GM12873 (cell line): ENCODE data around the gene SCN2B.

Experiments
- TF ChIP-seq, protein P1 (sequence below): IDR thresholded peaks from 2 replicates; pipeline ENCODE4 v1.5.1; 2012; ENCODE audit warnings: low read depth, mild to moderate bottlenecking, moderate library complexity, low read length, control low read depth; ENCODE audit not compliant: insufficient read depth; ENCODE audit errors: missing control alignments

Gene SCN2B

DNA sequence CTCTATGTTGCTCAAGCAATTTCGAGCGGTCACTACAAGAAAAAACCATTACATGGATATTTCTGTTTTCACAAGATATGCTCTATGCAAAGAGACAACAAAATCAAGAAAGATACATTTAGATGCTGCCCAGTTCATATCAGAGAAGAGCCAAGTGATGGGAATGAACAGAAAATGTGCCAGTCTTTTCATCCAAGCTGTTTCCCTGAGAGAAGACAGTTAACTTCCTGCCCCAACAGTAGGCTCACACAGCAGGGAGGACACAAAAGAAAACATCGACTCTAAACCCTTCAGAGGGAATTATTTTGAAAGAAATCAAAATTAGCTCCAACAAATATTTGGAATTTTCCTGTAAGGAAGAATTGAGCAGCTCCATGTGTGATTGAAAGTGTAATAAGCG, 36.8 kb upstream of the SCN2B start:
- TF ChIP-seq, protein P1, sequence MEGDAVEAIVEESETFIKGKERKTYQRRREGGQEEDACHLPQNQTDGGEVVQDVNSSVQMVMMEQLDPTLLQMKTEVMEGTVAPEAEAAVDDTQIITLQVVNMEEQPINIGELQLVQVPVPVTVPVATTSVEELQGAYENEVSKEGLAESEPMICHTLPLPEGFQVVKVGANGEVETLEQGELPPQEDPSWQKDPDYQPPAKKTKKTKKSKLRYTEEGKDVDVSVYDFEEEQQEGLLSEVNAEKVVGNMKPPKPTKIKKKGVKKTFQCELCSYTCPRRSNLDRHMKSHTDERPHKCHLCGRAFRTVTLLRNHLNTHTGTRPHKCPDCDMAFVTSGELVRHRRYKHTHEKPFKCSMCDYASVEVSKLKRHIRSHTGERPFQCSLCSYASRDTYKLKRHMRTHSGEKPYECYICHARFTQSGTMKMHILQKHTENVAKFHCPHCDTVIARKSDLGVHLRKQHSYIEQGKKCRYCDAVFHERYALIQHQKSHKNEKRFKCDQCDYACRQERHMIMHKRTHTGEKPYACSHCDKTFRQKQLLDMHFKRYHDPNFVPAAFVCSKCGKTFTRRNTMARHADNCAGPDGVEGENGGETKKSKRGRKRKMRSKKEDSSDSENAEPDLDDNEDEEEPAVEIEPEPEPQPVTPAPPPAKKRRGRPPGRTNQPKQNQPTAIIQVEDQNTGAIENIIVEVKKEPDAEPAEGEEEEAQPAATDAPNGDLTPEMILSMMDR, result no peak

DNA sequence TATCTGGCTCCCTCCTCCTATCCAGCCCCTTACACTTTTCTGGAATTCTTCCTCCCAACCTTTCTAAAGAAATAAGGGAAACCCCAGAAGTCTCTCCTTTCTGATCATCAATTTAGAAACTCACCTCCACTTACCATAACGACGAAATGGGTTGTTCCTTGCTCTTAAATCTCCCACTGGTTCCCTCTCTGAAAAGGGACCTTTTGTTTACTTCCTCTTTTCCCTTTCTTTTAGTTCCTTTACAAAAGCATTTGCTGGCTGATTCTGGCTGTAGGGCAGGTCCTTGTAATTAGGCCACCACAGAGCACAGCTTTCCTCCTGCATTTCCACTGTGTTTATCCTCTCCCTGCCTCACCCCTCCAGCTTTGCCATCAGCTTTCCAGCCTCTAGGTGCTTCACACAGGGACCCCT, 36.3 kb upstream of the SCN2B start:
- TF ChIP-seq, protein P1, result no peak

DNA sequence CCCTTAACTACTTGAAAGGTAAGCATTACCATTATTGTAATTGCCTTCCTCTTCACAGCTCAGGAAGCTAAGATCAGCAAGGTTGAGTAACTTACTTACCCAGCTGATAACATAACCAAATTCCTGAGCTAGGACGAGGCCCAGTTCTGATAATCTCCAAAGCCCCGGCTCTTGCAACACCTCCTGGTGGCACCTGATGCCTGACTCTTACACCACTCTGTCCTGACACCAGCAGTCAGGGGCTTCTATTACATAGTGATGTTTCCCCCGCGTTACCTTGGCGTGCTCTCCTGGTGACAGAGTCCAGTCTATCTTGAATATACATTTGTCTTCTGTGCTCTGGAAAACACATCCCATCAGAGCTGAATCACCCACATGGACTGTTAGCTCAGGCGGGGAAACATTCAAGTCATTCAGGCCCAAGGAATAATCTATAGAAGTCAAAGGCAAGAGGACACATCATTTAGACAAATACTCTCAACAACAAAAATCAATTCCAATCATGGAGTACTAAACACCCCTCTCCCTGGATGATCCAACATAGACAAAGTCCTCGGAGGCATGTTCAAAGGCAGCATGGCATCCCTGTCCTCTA, 35.8 kb upstream of the SCN2B start:
- TF ChIP-seq, protein P1, result no peak

DNA sequence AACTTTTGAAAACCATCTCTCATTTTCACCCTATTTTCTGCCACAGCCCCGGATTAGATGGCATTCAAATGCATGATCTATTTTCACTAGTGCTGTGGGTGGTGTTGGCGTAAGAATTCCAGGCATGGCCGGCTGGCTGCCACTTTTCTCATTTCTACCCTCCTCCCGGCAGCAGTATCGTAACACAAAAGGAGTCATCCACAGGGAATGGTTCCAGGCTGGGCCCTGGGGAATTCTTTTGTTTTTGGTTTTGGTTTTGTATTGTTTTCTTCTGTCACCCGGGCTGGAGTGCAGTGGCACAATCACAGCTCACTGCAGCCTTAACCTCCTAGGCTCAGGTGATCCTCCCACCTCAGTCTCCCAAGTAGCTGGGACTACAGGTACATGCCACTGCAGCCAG, 34.6 kb upstream of the SCN2B start:
- TF ChIP-seq, protein P1, result no peak

DNA sequence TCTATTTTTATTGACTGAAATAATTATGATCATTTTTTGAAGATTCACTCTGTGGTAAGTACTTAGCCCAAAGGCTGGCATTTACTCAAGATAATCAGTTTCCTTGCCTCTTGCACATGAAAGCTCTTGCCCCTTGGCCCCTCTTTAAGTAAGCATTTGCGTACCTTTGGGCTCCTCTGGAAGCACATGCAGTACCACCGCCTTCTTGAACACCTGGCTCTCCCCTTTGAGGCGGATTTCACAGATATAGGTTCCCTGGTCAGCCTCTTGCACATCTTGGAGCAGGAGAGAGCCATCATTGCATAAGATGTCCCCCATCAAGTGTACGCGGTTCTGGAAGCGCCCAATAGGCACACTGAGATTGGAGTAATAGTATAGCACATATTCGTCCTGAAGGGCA, 33.9 kb upstream of the SCN2B start:
- TF ChIP-seq, protein P1, result no peak

DNA sequence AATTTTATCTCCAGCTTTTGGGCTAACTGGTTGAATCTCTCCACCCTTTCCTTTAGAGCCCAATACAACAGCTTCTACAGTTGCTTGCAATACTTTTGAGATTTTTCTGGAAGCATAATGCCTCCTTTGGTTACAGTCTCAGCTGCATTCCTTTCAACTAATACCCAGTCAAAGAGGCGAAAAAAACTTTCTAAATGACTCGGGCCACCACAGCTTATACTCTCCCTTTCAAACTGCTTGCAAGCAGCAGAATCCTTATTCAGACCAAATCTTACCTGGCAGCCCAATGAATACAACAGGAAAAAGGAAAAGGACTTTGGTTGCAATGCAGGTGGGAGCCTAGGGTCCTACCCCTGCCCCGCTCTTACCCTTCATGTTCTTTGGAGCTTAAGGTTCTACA, 32.6 kb upstream of the SCN2B start:
- TF ChIP-seq, protein P1, result no peak

DNA sequence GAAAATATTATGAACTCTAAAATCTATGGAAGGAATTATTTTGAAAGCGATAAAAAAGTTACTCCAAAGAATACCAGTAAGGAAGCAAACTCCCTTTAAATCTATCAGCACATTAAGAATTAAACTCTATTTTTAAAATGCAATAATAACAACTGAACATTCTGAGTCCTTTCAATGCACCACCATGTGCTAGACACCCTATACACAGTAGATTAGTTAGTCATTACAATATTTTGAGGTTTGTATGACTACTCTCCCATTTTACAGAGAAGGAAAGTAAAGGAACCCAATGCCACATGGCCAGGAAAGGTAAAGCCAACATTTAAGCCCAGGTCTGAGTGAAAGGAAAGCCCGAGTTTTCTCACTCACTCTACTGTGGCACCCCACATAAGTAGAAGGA, 30.6 kb upstream of the SCN2B start:
- TF ChIP-seq, protein P1, result no peak

DNA sequence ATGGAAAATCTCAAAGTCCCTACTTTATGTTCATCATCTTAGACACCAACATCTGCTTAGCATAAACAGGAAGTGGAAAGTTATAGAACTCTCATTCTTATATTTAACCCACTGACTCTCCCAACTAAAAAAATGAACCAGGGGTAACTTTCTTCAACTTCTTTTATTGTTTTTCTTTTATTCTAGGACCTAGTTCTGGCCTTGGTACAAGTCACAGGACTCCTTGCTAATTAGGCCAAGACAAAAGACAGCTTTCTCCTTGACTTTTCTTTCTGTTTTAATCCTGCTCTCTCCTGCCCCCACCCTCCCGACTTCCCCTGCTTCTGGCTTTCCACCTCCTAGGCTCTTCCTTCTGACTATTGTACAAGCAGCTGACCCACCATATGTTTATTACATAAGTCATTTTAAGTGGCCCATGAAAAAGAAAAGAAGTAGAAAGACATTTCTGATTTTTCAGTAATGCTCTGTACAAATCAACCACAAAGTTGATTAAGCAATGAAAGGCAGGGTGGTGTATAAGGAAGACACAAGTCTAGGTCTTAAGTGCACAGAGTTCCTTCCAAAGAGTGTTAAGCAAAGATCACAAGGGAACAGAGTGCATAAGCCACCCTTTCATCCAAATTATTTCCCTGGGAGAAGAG, 30.1 kb upstream of the SCN2B start:
- TF ChIP-seq, protein P1, result no peak
